ENCODE data around the gene PRKN.

PRKN gene

GRCh38 chr6:162613310-162613709 lies 114.3 kb downstream of the PRKN start:
- DNase-seq = no peak

- no peak for DNase-seq
Observed at GRCh38 chr6:162612613-162613012, 115.0 kb downstream of the PRKN start.

GRCh38 chr6:162610351-162610750 lies 117.2 kb downstream of the PRKN start:
- no peak for DNase-seq

- no peak for DNase-seq
Observed at GRCh38 chr6:162605881-162606280, 121.7 kb downstream of the PRKN start.

- no peak for DNase-seq
Observed at GRCh38 chr6:162603231-162604015, 124.1 kb downstream of the PRKN start.

- DNase-seq = no peak
Observed at GRCh38 chr6:162602759-162603158, 124.8 kb downstream of the PRKN start.

DNA sequence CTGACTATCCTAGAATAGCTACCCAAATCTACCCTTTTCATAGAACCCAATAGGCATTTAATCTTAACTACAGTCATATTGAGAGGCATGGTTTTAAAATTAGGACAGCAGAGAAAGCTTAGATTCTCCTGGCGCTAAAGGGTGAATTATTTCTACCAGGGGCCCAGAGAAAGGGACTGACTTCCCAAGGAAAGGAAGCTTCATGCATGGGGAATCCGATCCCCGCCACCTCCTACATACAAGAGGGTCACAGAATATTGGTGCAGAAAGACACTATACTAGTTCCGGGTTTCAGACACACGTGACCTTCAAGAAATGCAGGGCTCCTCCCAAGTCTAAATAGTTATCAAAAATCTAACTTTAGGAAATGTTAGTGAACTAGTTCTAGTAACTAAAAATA lies 130.9 kb downstream of the PRKN start:
- DNase-seq = no peak

GRCh38 chr6:162591517-162591916 lies 136.0 kb downstream of the PRKN start:
- no peak for DNase-seq

- DNase-seq = no peak
Observed at GRCh38 chr6:162581988-162582780, 145.4 kb downstream of the PRKN start.

GRCh38 chr6:162580619-162581018 lies 146.9 kb downstream of the PRKN start:
- DNase-seq = no peak

DNA sequence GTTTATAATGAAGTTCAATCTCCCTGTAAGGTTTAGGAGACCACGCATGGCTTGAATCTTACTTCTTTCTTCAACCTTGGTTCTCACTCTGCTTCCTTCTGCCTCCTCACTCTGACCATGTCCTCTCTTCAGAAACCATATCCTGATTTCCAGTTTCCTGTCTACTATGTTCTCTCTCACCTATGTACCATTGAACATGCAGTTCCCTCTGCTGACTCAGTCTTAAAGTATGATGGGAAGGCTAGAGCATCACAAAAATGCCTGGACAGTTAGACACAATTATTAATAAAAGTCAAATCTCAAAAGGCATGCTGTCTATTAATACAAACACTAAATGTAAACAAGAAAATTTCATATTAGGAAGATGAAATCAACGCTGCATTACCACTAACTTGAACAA lies 151.6 kb downstream of the PRKN start:
- no peak for DNase-seq

DNA sequence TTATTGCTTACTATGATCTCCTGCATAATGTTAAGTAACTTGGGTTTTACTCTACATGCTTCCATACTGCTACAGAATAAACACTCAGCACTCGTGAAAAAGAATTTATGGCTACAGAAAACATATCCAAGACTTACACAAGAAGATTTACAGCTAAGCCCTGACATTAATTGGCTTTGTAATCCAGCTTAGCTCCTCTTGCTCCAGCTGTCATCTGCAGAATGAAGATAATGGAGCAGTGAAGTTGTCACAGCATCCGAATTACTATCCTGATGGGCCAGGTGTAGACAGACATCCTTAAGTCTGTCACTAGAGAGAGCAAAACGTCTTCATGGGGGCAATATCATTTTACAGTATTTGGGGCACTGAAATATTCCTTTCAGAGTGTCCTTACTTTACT lies 155.3 kb downstream of the PRKN start:
- DNase-seq = no peak

- DNase-seq = no peak
Observed at GRCh38 chr6:162568266-162568665, 159.3 kb downstream of the PRKN start.

DNA sequence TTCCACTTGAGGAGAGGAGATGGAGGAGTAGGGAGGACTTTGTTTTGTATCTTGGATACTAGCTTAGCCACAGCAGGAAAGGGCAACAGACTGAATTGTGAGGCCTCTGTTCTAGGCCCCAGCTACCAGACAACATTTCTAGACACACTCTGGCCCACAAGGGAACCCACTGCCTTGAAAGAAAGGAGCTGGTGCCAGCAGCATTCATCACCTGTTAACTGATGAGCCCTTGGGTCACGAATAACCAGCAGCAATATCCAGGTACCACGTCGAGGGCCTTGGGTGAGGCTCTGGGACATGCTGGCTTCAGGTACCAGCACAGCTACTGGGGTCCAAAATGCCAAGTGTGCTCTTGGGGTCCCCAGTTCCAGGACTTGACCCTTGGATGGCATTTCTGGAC lies 165.5 kb downstream of the PRKN start:
- DNase-seq = no peak

- no peak for DNase-seq
Observed at GRCh38 chr6:162560891-162561290, 166.7 kb downstream of the PRKN start.

GRCh38 chr6:162554531-162554930 lies 173.0 kb downstream of the PRKN start:
- DNase-seq = no peak

GRCh38 chr6:162546905-162547304 lies 180.7 kb downstream of the PRKN start:
- no peak for DNase-seq

GRCh38 chr6:162543221-162543620 lies 184.3 kb downstream of the PRKN start:
- DNase-seq = no peak

GRCh38 chr6:162541019-162541601 lies 186.5 kb downstream of the PRKN start:
- DNase-seq = no peak

DNA sequence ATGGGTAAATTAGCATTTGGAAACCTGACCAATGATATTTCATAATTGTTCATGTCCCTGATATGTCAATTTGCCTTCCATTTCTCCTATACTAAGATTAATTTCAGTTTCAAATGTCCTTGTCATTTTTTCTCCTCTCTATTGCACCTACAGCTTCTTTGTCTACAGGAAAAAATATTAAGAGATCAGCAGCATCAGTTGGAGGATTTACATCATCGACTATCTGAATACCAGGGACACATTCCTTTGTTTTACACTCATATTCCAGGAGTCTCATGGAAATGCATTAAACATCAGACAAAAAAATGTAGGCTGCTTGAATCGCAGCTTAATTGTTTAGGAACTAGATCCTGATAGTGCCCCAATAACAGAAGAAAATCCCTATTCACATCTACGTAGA lies 188.2 kb downstream of the PRKN start:
- DNase-seq = no peak

DNA sequence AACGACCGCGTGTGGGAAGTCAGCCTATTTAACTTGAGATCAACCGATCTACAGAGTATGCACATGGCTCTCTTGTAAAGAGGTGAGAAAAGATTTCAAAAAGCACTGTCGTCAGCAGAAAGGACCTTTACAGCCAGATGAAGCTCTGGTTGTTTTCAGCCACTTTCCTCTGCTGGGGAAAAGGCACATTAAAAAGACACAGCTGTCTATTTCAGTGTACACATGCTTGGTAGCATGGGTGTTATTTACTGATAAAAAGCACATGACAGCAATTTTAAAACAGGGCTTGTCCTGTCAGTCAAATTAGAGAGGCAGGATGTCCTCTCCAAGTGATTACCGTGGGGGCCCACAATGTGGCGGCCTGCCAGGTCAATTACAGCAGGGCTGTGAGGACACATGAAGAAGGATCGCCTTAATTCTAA lies 188.9 kb downstream of the PRKN start:
- DNase-seq = no peak

- DNase-seq = no peak
Observed at GRCh38 chr6:162533009-162533400, 194.6 kb downstream of the PRKN start.

DNA sequence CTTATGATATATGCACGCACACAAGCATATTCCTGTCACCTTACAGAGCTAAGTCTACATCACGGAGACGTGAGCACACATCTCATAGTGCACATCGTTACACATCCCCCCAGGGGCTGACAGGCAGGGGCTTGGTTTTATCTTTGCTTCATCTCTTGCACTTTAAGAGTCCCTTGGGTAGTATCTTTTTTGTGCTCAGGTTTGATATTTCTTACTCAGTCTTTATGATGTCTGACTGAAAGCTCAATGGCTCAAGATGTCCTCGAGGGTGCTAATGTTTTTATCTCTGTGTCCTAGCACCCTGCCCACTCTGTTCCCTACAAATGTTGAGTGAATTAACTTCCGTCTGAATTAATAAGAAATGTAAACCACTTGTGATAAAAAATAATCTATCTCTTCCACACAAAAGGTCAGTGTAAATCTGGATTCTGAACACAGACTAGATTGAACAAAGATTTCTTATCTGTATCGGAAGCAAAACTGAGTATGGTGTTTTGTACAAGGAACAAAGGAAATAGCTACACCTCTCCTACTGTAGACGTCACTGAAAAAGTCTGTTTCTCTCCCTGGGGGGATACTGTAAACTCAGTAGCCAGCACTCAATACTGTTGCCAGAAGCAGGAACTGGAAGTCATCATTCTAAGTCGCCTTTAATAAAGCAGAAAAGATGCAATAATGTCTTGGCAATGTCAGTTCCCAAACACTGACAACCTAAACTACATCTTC lies 195.1 kb downstream of the PRKN start:
- DNase-seq = no peak

Data from activated gamma-delta T cell treated with Interleukin-2 at 50 U/mL for 16 hours (primary cell).